ENCODE measurements around the gene ZBTB46. TPM values are rescaled to one million over a fixed set of nuclear protein-coding genes. Genes with fewer than 3 reads are reported as not detected.

The ZBTB46 gene
- total RNA-seq, 1 donor, result 0.36 TPM

- TF ChIP-seq CTCF (IDR thresholded peaks at IDR 0.05; ENCODE audit: extremely low read depth, low read depth, low read length), result no peak
- Histone ChIP-seq H3K9me3 (ENCODE audit: low read depth, low read length) (no peaks in the 10 kb centered on the region), H3K27ac (ENCODE audit: low read depth, low read length) (no peak overlapping the region), H3K79me2 (ENCODE audit: insufficient read depth, low read length) (no peaks in the 10 kb centered on the region), H3K36me3 (ENCODE audit: insufficient read depth, low read length) (no peaks in the 10 kb centered on the region), H3K27me3 (ENCODE audit: insufficient read depth, low read length) (peaks cover 40% of the 10 kb centered on the region), H3K4me1 (ENCODE audit: insufficient read depth, low read length) (peaks cover 3% of the 10 kb centered on the region), H3K4me2 (ENCODE audit: insufficient read depth, low read length) (no peak overlapping the region), H4K20me1 (ENCODE audit: insufficient read depth, low read length) (no peaks in the 10 kb centered on the region), H2AFZ (ENCODE audit: low read length) (no peak overlapping the region), H3K4me3 (ENCODE audit: insufficient read depth, low read length) (no peak overlapping the region)
- peak; percentile 77 for DNase-seq (ENCODE audit: insufficient read length, low spot score, missing footprints)
Measured at GRCh38 chr20:63828124-63828523, 2.9 kb downstream of the ZBTB46 start.

- Histone ChIP-seq H3K79me2 (ENCODE audit: insufficient read depth, low read length) (no peaks in the 10 kb centered on the region), H3K4me1 (ENCODE audit: insufficient read depth, low read length) (peaks cover 3% of the 10 kb centered on the region), H3K27me3 (ENCODE audit: insufficient read depth, low read length) (peaks cover 37% of the 10 kb centered on the region), H4K20me1 (ENCODE audit: insufficient read depth, low read length) (no peaks in the 10 kb centered on the region), H3K9me3 (ENCODE audit: low read depth, low read length) (no peaks in the 10 kb centered on the region), H3K4me3 (ENCODE audit: insufficient read depth, low read length) (no peak overlapping the region), H3K36me3 (ENCODE audit: insufficient read depth, low read length) (no peaks in the 10 kb centered on the region), H2AFZ (ENCODE audit: low read length) (no peak overlapping the region), H3K27ac (ENCODE audit: low read depth, low read length) (no peak overlapping the region), H3K4me2 (ENCODE audit: insufficient read depth, low read length) (no peak overlapping the region)
- DNase-seq (ENCODE audit: insufficient read length, low spot score, missing footprints), result peak; percentile 89
- TF ChIP-seq CTCF (IDR thresholded peaks at IDR 0.05; ENCODE audit: extremely low read depth, low read depth, low read length), result no peak
Measured at GRCh38 chr20:63826753-63827152, 4.3 kb downstream of the ZBTB46 start.

- no peak overlapping the region for H3K27ac ChIP-seq (ENCODE audit: low read depth, low read length)
- peaks cover 37% of the 10 kb centered on the region for H3K27me3 ChIP-seq (ENCODE audit: insufficient read depth, low read length)
- TF ChIP-seq CTCF (IDR thresholded peaks at IDR 0.05; ENCODE audit: extremely low read depth, low read depth, low read length), result no peak
- DNase-seq (ENCODE audit: insufficient read length, low spot score, missing footprints), result peak; percentile 73
- peaks cover 3% of the 10 kb centered on the region for H3K4me1 ChIP-seq (ENCODE audit: insufficient read depth, low read length)
- no peaks in the 10 kb centered on the region for H3K36me3 ChIP-seq (ENCODE audit: insufficient read depth, low read length)
- no peak overlapping the region for H2AFZ ChIP-seq (ENCODE audit: low read length)
- no peaks in the 10 kb centered on the region for H3K9me3 ChIP-seq (ENCODE audit: low read depth, low read length)
- no peak overlapping the region for H3K4me2 ChIP-seq (ENCODE audit: insufficient read depth, low read length)
- H4K20me1 ChIP-seq (ENCODE audit: insufficient read depth, low read length), result no peaks in the 10 kb centered on the region
- no peaks in the 10 kb centered on the region for H3K79me2 ChIP-seq (ENCODE audit: insufficient read depth, low read length)
- H3K4me3 ChIP-seq (ENCODE audit: insufficient read depth, low read length), result no peak overlapping the region
Measured at GRCh38 chr20:63825331-63826118, 5.5 kb downstream of the ZBTB46 start.

- Histone ChIP-seq H4K20me1 (ENCODE audit: insufficient read depth, low read length) (no peaks in the 10 kb centered on the region), H3K4me1 (ENCODE audit: insufficient read depth, low read length) (peaks cover 2% of the 10 kb centered on the region), H3K79me2 (ENCODE audit: insufficient read depth, low read length) (no peaks in the 10 kb centered on the region), H3K9me3 (ENCODE audit: low read depth, low read length) (no peaks in the 10 kb centered on the region), H3K4me2 (ENCODE audit: insufficient read depth, low read length) (no peak overlapping the region), H3K36me3 (ENCODE audit: insufficient read depth, low read length) (no peaks in the 10 kb centered on the region), H3K4me3 (ENCODE audit: insufficient read depth, low read length) (no peak overlapping the region), H3K27ac (ENCODE audit: low read depth, low read length) (no peak overlapping the region), H3K27me3 (ENCODE audit: insufficient read depth, low read length) (peaks cover 23% of the 10 kb centered on the region), H2AFZ (ENCODE audit: low read length) (no peak overlapping the region)
- DNase-seq (ENCODE audit: insufficient read length, low spot score, missing footprints), result no peak
- no peak for TF ChIP-seq CTCF (IDR thresholded peaks at IDR 0.05; ENCODE audit: extremely low read depth, low read depth, low read length)
Measured at GRCh38 chr20:63823691-63824311, 7.3 kb downstream of the ZBTB46 start.
